Activated T-helper 1 cell treated with Interleukin-2 at 50 U/mL for 16 hours (primary cell): ENCODE measurements around the gene PSAT1.

Experiments used
- DNase-seq: peaks from one replicate; pipeline ENCODE4 v3.0.0-alpha.2; 2020; ENCODE audit warnings: low read depth

The PSAT1 gene

GRCh38 chr9:78292716-78293497 lies 4.0 kb upstream of the PSAT1 start:
- no peak for DNase-seq

- no peak for DNase-seq
Observed at GRCh38 chr9:78294290-78295176, 2.4 kb upstream of the PSAT1 start.

DNA sequence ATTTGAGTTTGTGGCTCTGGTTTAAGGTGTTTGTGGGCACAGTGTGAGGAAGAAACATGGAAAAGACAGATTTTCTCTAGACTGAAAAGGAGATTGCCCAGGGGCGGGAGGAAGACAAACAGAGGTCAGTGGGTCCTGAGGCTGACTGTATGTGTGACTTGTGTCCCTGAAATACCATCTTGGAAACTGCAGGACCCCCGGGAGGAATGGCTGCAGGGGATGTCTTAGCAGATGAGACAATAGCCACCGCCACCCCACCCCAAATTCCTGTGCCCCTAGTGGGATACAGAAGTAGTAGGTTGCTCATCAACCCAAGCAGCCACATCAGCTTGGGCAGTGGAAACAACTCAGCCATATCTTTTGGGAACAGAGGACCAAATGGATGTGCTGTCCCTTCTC lies 1.7 kb upstream of the PSAT1 start:
- DNase-seq: no peak

GRCh38 chr9:78295731-78296130 lies 1.2 kb upstream of the PSAT1 start:
- no peak for DNase-seq

DNA sequence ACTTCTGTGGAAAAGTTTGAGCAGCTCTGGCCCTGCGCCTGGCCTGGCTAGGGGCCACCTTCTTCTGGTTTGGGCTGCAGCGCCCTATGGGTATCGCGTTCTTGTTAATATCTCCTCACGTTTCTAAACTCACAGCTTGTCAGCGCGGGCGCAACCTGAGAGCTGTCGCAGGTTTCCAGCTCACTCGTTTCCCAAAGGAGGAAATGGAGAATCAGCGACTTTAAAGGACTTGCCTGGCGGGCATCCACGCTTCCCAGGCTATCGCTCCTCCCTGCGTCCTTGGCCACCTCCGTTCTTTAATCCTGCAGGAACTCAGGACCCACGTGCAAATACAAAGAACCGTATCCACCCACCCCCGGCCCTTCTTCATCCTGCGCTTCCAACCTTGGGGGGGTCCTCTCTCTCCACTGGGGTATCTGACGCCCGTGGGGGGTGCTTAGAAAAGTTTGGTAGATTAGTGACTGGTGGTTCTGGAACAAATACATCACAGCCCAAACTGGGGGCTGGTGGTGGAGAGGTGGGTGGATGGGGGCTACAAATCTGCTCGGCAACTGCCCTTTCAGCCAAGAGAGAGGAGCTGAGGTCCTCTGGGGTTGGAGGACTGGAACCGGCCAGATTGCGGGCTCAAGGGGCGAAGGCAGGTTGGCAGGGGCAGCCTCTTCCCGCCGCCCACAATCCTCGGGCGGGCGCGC lies 578 bp upstream of the PSAT1 start:
- no peak for DNase-seq

DNA sequence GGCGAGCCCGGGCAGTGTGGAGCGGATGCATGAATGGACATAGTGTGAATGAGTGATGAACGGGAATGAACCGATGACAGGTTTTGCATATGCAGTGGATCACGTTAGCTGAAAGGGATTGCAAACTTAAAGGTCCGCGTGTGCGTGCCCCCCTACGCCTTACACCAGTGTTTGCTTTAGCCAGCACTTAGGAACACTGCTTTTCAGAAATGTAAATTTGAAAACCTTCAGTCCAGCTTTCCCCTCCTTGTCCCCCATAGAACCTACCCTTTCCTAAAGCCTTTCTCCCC lies 692 bp downstream of the PSAT1 start:
- no peak for DNase-seq

DNA sequence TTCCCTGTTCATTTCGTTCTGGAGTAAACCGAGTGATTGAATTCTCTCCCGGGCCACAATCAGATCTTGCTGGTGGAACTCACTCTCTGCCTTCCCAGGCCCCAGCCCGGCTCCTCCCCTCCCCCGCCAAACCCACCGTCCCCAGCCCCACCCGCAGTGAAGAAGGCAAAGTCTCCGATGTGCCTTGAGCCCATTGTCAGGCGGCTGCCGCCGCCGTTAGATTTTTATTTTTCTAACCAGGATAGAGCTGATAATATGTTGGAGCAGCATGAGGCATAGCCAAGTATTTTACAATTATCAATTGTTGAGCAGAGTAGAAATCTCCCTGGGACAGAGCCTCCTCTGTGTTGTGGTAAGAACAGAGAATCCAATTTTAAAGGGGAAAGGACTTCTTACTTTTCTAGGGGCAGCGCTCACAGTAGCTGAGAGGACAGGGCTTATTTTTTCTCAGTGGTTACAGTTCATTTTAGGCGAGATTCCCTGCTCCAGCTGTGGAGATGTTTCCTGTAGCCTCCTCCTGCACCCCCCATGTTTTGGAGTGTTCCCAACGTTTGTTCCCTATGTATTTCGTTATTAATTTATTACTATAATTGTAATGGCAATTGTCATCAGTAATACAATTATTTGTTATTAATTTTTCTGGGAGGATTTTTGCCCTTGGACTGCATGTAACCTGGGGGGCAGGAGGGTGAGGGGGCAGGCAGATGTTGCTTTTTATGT lies 1.3 kb downstream of the PSAT1 start:
- no peak for DNase-seq

GRCh38 chr9:78300209-78300608 lies 3.3 kb downstream of the PSAT1 start:
- DNase-seq: no peak

DNA sequence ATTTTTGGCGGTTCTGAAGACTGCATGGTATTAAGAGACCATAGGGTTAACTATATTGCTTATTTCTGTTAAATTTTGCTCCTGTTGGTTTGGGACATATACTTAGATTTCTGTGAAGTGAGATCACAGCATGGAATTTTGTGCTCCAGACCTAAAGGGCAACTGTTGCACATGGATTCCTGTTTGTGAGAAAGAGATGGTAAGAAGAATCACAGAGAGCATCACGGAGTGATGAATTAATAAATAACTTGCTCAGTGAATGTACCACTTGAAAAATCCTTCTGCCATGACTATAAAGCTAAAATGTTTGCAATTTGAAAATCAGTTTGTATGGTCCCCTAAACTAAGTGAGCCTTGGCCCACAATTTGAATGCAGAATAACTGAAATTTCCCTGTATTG lies 4.5 kb downstream of the PSAT1 start:
- DNase-seq: no peak

DNA sequence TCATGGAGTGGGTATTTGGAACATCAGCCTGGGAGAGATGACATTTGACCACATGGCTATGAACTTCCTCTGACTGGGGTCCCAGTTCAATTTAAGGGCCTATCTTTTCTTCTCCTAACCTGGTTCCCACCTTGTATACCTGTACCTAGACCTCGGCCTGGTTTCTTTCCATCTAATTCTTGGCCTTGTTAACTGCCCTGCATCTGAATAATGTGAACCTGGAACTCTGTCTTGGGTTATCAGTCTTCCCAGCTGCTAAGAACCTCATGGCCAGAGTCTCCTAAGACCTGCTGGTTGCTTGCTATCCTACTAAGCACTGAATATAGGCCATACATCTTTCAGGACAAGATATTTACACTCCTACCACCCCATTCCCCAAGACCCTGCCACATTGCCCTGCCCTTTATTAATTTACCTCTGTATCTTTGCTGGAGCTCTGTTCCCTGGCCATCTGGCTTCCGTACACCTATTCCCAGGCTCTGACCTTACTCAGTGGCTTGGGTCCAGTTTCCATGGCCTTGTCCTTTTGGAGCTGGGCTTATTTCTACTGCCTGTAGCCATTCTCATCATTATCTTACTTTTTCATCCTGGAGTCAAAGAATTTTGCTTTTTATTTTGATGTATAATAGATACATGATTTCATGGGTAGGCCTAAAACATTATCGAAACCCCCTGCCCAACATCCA lies 6.6 kb downstream of the PSAT1 start:
- no peak for DNase-seq

DNA sequence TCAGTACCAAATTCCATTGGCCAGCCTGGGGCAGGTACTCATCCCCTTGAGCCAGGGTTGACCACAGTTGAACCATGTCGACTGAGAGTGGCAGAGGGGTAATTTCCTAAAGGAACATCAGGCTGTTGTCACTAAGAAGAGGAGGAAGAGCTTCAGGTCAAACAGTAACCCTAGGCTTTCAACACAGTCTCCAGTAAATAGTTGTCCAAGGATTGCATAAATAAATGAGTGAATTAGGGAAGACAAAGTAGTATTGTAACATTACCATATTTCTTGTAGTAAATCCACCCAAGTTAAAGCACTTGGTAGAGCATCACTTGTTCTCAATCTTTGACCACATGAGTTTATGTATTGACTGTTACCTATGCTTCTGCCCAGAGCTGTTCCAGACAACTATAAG lies 7.4 kb downstream of the PSAT1 start:
- no peak for DNase-seq

GRCh38 chr9:78306222-78307076 lies 9.5 kb downstream of the PSAT1 start:
- no peak for DNase-seq

DNA sequence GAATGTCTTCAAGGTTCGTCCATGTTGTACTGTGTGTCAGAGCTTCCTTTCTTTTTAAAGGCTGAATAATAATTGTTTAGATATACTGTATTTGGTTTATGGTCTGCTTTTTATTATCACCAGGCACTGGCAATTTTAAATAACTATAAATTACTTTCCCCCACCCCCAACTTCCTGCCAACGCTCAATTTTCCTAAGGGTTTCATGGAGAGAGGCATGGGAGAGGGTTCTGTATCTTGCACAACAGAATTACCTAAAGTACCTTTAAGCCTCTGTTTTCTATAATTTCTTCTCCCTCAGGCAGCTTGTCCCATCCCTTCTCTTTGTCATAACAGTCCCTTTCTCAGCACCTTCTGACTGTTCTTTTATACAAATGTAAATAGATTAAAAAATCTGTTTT lies 10.4 kb downstream of the PSAT1 start:
- no peak for DNase-seq

GRCh38 chr9:78309066-78309465 lies 12.1 kb downstream of the PSAT1 start:
- DNase-seq: no peak

DNA sequence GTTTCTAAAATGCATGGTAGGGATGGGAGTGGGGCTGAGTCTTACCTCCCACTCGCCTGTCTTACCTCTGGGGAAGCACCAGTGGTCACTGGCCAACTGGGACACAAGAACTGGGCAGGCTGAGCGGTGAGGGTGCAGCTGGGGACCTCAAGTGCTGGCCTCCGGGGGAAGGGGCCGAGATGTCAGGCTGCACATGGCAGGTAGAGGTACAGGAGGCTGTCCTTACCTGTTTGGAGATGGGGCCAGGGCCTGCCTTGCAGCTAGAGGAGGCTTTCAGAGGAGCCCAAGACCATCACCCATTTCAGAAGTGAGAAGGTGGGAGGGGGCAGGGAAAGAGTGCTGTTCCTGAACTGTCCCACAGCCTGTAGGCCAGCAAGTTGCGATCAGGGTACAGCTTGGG lies 14.2 kb downstream of the PSAT1 start:
- DNase-seq: no peak

DNA sequence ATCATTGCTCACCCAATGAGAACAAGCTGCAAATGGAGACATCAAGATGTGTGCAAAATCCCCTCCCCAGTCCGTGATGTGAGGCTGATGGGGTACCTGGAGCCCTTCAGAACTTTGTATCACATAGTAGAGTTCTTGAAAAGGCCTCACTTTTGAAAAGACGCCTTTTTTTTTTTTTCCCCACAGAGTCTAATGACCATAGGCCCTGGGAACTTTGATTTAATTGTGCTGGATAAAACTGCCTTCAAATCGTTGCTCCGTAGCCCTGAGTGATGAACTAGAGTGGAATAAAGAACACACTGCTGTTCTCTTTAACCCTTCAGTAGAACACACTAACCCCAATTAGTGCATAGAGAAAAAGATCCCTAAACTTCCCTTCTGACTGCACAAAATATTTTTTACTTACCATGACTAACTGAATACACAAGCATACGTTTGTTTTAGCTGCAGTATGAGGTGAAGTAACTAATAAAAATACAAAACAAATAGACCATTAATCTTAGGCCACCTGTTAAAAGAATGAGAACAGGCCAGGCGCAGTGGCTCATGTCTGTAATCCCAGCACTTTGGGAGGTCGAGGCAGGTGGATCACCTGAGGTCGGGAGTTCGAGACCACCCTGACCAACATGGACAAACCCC lies 15.1 kb downstream of the PSAT1 start:
- no peak for DNase-seq

DNA sequence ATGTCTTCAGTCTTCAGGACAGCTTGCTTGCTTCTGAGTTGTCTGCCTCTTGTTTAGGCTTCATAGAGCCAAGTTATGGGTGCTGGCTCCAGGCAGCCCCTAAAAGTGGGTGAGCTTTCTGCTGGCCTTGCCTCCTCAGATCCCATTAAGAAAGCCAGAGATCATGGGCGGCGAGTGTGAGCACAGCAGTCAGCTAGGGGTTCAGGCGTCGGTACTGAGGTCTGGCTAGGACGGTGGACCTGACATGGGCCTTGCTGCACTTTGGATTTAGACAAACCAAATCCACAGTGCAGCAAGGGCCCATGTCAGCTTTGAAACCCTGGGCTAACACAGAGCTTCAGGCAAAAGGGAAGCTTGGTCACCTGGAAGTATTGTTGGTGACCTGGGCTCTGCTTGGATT lies 17.6 kb downstream of the PSAT1 start:
- DNase-seq: no peak

DNA sequence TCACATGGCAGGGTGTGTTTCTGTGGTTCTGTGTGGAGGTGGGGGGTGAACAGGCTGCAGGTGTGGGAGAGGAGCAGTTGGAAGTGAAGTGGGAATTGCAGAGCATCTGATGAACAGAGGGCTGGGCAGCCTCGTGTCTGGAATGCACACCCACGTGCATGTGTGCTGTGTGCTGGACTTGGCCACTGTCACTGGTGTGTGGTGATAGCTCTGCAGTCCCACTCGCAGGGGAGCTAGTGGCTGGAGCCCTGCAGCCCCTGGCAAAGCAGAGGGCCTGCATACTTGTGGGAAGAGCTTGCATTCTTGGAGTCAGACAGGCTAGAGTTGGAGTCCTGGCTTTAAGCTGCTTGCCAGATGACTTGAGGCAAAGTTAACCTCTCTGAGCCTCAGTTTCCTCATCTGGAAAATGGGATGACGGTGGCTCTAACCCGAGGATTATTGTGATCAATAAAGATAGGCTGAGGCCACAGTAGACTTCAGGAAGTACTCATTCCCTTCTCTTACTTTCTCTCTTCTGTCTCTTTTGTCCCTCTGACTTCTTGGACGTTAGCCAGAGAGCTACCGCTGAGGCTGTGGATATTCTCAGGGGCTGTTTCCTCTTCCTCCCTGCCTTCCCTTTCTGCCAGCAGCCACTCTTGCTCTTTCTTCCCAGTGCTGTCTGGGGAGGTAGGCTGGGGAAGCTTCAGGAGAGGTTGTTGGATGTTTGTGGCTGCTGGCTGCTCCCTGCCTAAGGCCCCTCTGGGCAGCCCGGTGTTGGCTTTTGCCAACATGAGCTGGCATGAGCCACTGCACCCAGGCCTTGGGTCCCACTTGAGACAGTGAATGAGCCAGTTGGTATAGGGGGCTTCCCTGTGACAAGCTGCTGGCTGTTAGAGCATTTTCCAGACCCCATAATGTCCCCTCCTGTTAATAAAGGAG lies 18.3 kb downstream of the PSAT1 start:
- no peak for DNase-seq
